ENCODE results near the gene CYB561D1. TPM values are rescaled to one million over a fixed set of nuclear protein-coding genes. Genes with fewer than 3 reads are reported as not detected.

Gene CYB561D1
- total and polyA plus RNA-seq, 2 of the 13 experiments (the other 11 are each of a cell fraction or from before 2014, with no cell fraction given) = 3.9 to 4.1 TPM

GRCh38 chr1:109532365-109533136 lies 38.7 kb downstream of the CYB561D1 start (continued):
- TF ChIP-seq ZNF432 (CRISPR knock-in tag; IDR thresholded peaks at IDR 0.05; ENCODE audit: borderline replicate concordance) (no peak), CTCF (CRISPR knock-in tag; IDR thresholded peaks at IDR 0.05) (peak; percentile 96), IKZF4 (CRISPR knock-in tag; IDR thresholded peaks at IDR 0.05; ENCODE audit: borderline replicate concordance, low read depth, not compliant biosample characterization) (peak; percentile 65), GABPA (IDR thresholded peaks at IDR 0.05; ENCODE audit: low read depth, low read length) (no peak), GABPA (CRISPR knock-in tag; IDR thresholded peaks at IDR 0.05; ENCODE audit: low read depth) (peak; percentile 62), SIN3A (IDR thresholded peaks at IDR 0.05; ENCODE audit: borderline replicate concordance, low read depth, low read length) (peak; percentile 49; the same call in 1 of the 2 replicates), USF2 (IDR thresholded peaks at IDR 0.05; ENCODE audit: low read depth, low read length) (no peak), USF2 (CRISPR knock-in tag; IDR thresholded peaks at IDR 0.05; ENCODE audit: borderline replicate concordance) (no peak), ZSCAN31 (CRISPR knock-in tag; IDR thresholded peaks at IDR 0.05; ENCODE audit: low read depth) (0 out of 2 replicates have a peak, but pooled peaks have one; percentile 30), SALL1 (CRISPR knock-in tag; IDR thresholded peaks at IDR 0.05) (0 out of 2 replicates have a peak, but pooled peaks have one; percentile 9), CEBPG (CRISPR knock-in tag; IDR thresholded peaks at IDR 0.05) (0 out of 2 replicates have a peak, but pooled peaks have one; percentile 5), MXD1 (CRISPR knock-in tag; IDR thresholded peaks at IDR 0.05) (no peak), ZNF281 (CRISPR knock-in tag; IDR thresholded peaks at IDR 0.05; ENCODE audit: borderline replicate concordance) (peak; percentile 6; the same call in 1 of the 2 replicates), ZFY (CRISPR knock-in tag; IDR thresholded peaks at IDR 0.05) (peak; percentile 14; the same call in 1 of the 2 replicates), THRA (CRISPR knock-in tag; IDR thresholded peaks at IDR 0.05; ENCODE audit: borderline replicate concordance) (peak; percentile 32; the same call in 1 of the 2 replicates), FOXO1 (CRISPR knock-in tag; IDR thresholded peaks at IDR 0.05) (peak; percentile 24; the same call in 1 of the 2 replicates), FOXK1 (CRISPR knock-in tag; IDR thresholded peaks at IDR 0.05; ENCODE audit: borderline replicate concordance, low read depth) (no peak), KDM5B (CRISPR knock-in tag; IDR thresholded peaks at IDR 0.05; ENCODE audit: borderline replicate concordance) (0 out of 2 replicates have a peak, but pooled peaks have one; percentile 32), GABPB1 (CRISPR knock-in tag; IDR thresholded peaks at IDR 0.05) (peak; percentile 78), RBM39 (IDR thresholded peaks at IDR 0.05; ENCODE audit: low read depth, low read length, poor library complexity, severe bottlenecking) (peak; percentile 45)
